HUES64 (cell line): Measurements from ENCODE around the gene GFOD2.
"Not testable (repeated sequence)": the region's sequence is repeated elsewhere in the genome, so short reads cannot be mapped to it uniquely, and the experiment has no call there.

ENCODE experiments used
- H3K27ac ChIP-seq: 2 replicates; pipeline ENCODE4 v1.7.0; 2013; ENCODE audit warnings: low read depth, low read length, inconsistent platforms
- H3K27me3 ChIP-seq: 2 replicates; pipeline ENCODE4 v1.6.1; 2013; ENCODE audit warnings: mild to moderate bottlenecking, low read length; ENCODE audit not compliant: insufficient read depth
- H3K36me3 ChIP-seq: 2 replicates; pipeline ENCODE4 v1.6.1; 2013; ENCODE audit warnings: mild to moderate bottlenecking, low read length; ENCODE audit not compliant: insufficient read depth
- H3K4me1 ChIP-seq: 2 replicates; pipeline ENCODE4 v1.6.1; 2013; ENCODE audit warnings: mild to moderate bottlenecking, low read length, moderate library complexity; ENCODE audit not compliant: insufficient read depth
- H3K4me3 ChIP-seq: 2 replicates; pipeline ENCODE4 v1.5.1; 2013; ENCODE audit warnings: mild to moderate bottlenecking, low read length, moderate library complexity
- H3K9ac ChIP-seq: 2 replicates; pipeline ENCODE4 v1.6.1; 2013; ENCODE audit warnings: mild to moderate bottlenecking, low read depth, low read length
- H3K9me3 ChIP-seq: 2 replicates; pipeline ENCODE4 v1.6.1; 2013; ENCODE audit warnings: low read depth, low read length; ENCODE audit not compliant: insufficient read depth
- WGBS: fragments of 150-250, 120-280 bp; methylation state at CpG from one replicate; pipeline ENCODE4 v1.1.7; 2013; ENCODE audit warnings: missing lambda C conversion rate; 5-methylcytosine and 5-hydroxymethylcytosine counted together

GFOD2 gene

DNA sequence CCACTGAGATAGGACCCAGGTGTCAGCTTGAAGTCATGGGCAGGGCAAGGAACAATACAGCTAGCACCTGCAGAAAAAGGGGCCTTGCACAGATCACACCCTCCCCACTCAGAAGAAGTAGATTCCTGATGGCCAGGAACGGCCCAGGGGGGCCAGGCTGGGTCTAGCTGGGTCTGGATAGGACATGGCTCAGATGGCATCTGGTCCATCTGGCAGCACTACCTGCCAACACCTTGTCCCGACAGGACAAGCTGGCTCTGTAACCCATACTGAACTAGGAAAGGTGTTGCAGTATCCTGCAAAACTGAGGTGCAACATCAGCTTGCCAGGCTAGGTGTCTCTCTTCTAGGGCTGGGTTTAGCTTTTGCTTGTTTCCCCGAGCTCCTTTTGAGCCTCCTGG, 38.9 kb upstream of the GFOD2 start:
- no peaks in the 10 kb centered on the region for H3K9me3 ChIP-seq
- H3K27ac ChIP-seq = no peak overlapping the region
- no peaks in the 10 kb centered on the region for H3K27me3 ChIP-seq
- H3K9ac ChIP-seq = no peak overlapping the region
- 0 out of 2 replicates have a peak, but pooled peaks cover 3% of the 10 kb centered on the region for H3K36me3 ChIP-seq
- 93% methylated on average over 3 of the region's 3 CpGs for WGBS
- H3K4me3 ChIP-seq = no peak overlapping the region
- 0 out of 2 replicates have a peak, but pooled peaks cover 3% of the 10 kb centered on the region for H3K4me1 ChIP-seq

- Histone ChIP-seq H3K27ac (no peak overlapping the region), H3K27me3 (no peaks in the 10 kb centered on the region), H3K4me3 (no peak overlapping the region), H3K9ac (no peak overlapping the region), H3K36me3 (0 out of 2 replicates have a peak, but pooled peaks cover 3% of the 10 kb centered on the region), H3K9me3 (no peaks in the 10 kb centered on the region), H3K4me1 (0 out of 2 replicates have a peak, but pooled peaks cover 8% of the 10 kb centered on the region)
- 72% methylated on average over 2 of the region's 2 CpGs for WGBS
These were observed 33.5 kb upstream of the GFOD2 start for GRCh38 chr16:67752641-67753040.

DNA sequence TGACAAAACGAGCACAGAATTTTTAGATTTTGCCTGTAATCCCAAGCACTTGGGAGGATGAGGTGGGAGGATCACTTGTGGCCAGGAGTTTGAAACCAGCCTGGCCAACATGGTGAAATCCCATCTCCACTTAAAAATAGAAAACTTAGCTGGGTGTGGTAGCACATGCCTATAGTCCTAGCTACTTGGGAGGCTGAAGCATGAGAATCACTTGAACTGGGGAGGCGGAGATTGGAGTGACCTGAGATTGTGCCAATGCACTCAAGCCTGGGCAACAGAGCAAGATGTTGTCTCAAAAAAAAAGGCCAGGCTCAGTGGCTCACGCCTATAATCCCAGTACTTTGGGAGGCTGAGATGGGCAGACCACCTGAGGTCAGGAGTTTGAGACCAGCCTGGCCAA, 32.2 kb upstream of the GFOD2 start:
- H3K4me3 ChIP-seq, H3K9ac ChIP-seq, H3K36me3 ChIP-seq, H3K27me3 ChIP-seq, H3K4me1 ChIP-seq, H3K27ac ChIP-seq, H3K9me3 ChIP-seq: not testable (repeated sequence)
- WGBS = 97% methylated on average over 2 of the region's 3 CpGs

DNA sequence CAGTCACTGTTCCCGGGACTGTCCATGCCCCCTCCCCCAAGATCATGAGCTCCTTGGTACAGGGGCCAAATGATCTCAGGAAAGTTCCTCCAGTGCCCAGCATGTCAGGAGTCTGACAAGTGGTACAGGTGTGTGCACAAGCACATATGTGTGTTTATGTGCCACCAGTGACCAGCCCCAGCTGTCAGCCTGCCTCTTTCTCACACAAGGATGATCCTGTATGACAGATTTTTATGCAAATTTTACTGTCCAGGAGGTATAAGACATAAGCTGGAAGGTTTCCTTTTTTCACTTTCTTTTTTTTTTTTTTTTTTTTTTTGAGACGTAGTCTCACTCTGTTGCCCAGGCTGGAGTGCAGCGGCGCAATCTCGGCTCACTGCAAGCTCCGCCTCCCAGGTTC, 31.4 kb upstream of the GFOD2 start:
- Histone ChIP-seq H3K4me1 (0 out of 2 replicates have a peak, but pooled peaks cover 8% of the 10 kb centered on the region), H3K9ac (no peak overlapping the region), H3K27me3 (no peaks in the 10 kb centered on the region), H3K4me3 (no peak overlapping the region), H3K36me3 (0 out of 2 replicates have a peak, but pooled peaks cover 3% of the 10 kb centered on the region), H3K27ac (no peak overlapping the region), H3K9me3 (no peaks in the 10 kb centered on the region)
- WGBS = 97% methylated on average over 6 of the region's 6 CpGs

DNA sequence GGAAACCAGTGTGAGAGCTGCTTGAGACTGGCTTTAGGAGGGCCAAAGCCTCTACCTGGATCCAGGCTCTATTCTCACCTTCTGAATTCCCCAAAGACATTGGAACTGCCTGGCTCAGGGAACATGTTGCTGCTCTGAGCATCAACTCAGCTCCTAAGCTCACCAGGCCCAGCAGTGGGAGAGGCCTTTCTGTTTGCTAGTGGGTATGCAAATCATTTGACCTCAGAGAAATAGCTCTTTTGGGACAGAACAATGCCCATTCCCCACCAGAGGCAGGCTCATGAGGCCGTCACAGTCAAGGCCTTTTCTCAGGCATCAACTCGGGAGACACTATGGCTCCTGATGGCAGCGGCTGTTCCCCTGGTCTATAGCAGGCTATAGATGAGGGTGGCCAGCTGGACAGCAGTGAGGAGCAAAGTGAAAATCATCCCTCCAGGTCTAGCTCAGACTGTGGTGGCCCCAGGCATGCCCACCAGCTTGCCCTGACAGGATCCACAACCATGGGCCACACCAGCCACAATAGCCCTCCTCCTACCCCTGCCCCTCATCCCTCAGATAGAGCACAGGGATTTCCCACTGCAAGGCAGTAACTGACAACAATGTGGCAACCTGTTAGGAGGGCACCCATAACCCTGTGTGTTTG, 30.4 kb upstream of the GFOD2 start:
- H3K4me1 ChIP-seq = 0 out of 2 replicates have a peak, but pooled peaks cover 8% of the 10 kb centered on the region
- no peaks in the 10 kb centered on the region for H3K9me3 ChIP-seq
- H3K9ac ChIP-seq = no peak overlapping the region
- WGBS = 89% methylated on average over 3 of the region's 3 CpGs
- no peaks in the 10 kb centered on the region for H3K27me3 ChIP-seq
- no peak overlapping the region for H3K4me3 ChIP-seq
- no peak overlapping the region for H3K27ac ChIP-seq
- 0 out of 2 replicates have a peak, but pooled peaks cover 2% of the 10 kb centered on the region for H3K36me3 ChIP-seq

DNA sequence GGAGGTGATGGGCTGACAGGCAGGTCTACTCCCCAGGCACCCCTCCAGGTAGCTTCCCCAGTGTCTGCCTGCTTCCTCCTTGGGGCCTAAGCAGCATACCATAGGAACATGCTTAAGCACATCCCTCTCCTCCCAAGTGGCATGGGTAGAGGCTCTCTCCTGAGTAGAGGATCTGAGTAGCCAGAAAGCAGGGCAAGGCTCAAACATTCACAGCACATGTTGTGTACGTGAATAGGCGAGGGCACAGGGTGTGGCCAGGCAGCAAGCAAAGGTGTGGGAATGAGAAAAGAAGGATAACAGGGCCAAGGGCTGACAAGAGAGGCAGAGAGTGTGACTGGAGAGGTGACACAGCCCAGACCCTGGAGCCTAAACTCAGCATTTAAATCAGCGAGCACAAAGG, 29.7 kb upstream of the GFOD2 start:
- Histone ChIP-seq H3K27me3 (no peaks in the 10 kb centered on the region), H3K4me3 (no peak overlapping the region), H3K9me3 (no peaks in the 10 kb centered on the region), H3K27ac (no peak overlapping the region), H3K4me1 (0 out of 2 replicates have a peak, but pooled peaks cover 8% of the 10 kb centered on the region), H3K9ac (no peak overlapping the region), H3K36me3 (peaks cover 4% of the 10 kb centered on the region)
- WGBS = 94% methylated on average over 3 of the region's 3 CpGs

DNA sequence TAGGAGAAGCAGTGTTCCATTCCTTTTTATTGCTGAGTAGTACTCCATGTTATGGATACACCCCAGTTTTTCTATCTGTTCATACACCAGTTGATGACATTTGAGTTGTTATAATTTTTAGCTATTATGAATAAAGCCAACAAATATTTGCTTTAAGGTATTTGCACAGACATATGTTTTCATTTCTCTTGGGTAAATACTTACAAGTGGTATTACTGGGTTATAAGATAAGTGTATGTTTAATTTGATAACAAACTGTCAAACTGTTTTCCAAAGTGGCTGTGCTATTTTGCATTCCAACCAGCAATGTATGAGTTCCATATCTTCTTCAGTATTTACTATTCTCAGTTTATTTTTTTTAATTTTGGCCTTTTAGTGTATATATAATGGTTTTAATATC, 27.7 kb upstream of the GFOD2 start:
- no peak overlapping the region for H3K27ac ChIP-seq
- H3K4me3 ChIP-seq = no peak overlapping the region
- no peak overlapping the region for H3K9ac ChIP-seq
- no peaks in the 10 kb centered on the region for H3K9me3 ChIP-seq
- no peaks in the 10 kb centered on the region for H3K4me1 ChIP-seq
- no peaks in the 10 kb centered on the region for H3K27me3 ChIP-seq
- H3K36me3 ChIP-seq = peaks cover 23% of the 10 kb centered on the region

DNA sequence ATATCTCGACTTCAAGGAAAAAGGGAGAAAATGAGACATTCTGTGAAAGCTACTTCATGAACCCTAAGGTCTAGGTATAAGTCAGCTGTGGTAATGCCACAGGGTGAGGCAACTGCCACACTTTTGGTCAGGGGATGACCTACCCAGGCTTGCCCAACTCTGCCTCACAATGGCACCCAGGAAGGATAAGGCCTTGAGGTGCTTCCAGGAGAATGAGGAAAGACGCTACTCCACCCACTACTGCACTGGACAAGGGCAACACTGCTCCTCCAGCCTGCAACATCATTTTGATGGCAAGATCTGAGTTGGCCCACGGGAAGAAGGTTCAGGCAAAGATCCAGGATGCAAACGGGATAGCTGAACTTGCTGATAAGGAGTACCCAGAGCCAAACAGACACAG, 22.0 kb upstream of the GFOD2 start:
- Histone ChIP-seq H3K27ac (no peak overlapping the region), H3K9me3 (no peaks in the 10 kb centered on the region), H3K4me3 (no peak overlapping the region), H3K4me1 (no peaks in the 10 kb centered on the region), H3K36me3 (peaks cover 40% of the 10 kb centered on the region), H3K9ac (no peak overlapping the region), H3K27me3 (no peaks in the 10 kb centered on the region)
- WGBS = 97% methylated on average over 4 of the region's 4 CpGs

GRCh38 chr16:67740391-67740790, 21.3 kb upstream of the GFOD2 start:
- Histone ChIP-seq H3K9me3 (no peaks in the 10 kb centered on the region), H3K36me3 (peaks cover 40% of the 10 kb centered on the region), H3K27me3 (no peaks in the 10 kb centered on the region), H3K9ac (no peak overlapping the region), H3K27ac (no peak overlapping the region), H3K4me1 (no peaks in the 10 kb centered on the region), H3K4me3 (no peak overlapping the region)
- WGBS = 95% methylated on average over 3 of the region's 3 CpGs

- no peak overlapping the region for H3K4me3 ChIP-seq
- H3K9ac ChIP-seq = no peak overlapping the region
- H3K4me1 ChIP-seq = no peaks in the 10 kb centered on the region
- H3K9me3 ChIP-seq = no peaks in the 10 kb centered on the region
- H3K27me3 ChIP-seq = no peaks in the 10 kb centered on the region
- H3K36me3 ChIP-seq = peaks cover 21% of the 10 kb centered on the region
- no peak overlapping the region for H3K27ac ChIP-seq
- 87% methylated on average over 4 of the region's 4 CpGs for WGBS
These were observed 17.7 kb upstream of the GFOD2 start for GRCh38 chr16:67736858-67737257.

GRCh38 chr16:67734731-67735201, 15.7 kb upstream of the GFOD2 start:
- Histone ChIP-seq H3K9me3 (no peaks in the 10 kb centered on the region), H3K4me3 (no peak overlapping the region), H3K27ac (no peak overlapping the region), H3K9ac (no peak overlapping the region), H3K4me1 (no peaks in the 10 kb centered on the region), H3K27me3 (no peaks in the 10 kb centered on the region), H3K36me3 (peaks cover 30% of the 10 kb centered on the region)
- 92% methylated on average over 9 of the region's 9 CpGs for WGBS
